BE2C (cell line): Measurements from ENCODE around the gene SLC22A2.

Experiments
- DNase-seq: peaks from one replicate; pipeline ENCODE4 v3.0.0-alpha.2; 2020
- H3K27me3 ChIP-seq: fragments of 250-450 bp; sonication (Bioruptor Pico); 2 replicates; pipeline ENCODE4 v1.5.1; 2020; ENCODE audit warnings: mild to moderate bottlenecking
- H3K36me3 ChIP-seq: fragments of 250-450 bp; sonication (Bioruptor Pico); 2 replicates; pipeline ENCODE4 v1.5.1; 2020; ENCODE audit warnings: mild to moderate bottlenecking
- H3K4me1 ChIP-seq: fragments of 250-450 bp; sonication (Bioruptor Pico); 2 replicates; pipeline ENCODE4 v1.5.1; 2020
- H3K4me3 ChIP-seq: 2 replicates; pipeline ENCODE4 v1.5.1; 2011; ENCODE audit warnings: low read depth, low read length
- H3K9me3 ChIP-seq: fragments of 250-450 bp; sonication (Bioruptor Pico); 2 replicates; pipeline ENCODE4 v1.5.1; 2020
- CTCF ChIP-seq: IDR thresholded peaks from 2 replicates; pipeline ENCODE4 v1.5.1; 2012; ENCODE audit warnings: mild to moderate bottlenecking, low read depth, low read length

Gene SLC22A2

GRCh38 chr6:160178271-160178670 lies 80.3 kb downstream of the SLC22A2 start:
- H3K4me3 ChIP-seq, result no peak overlapping the region
- no peak for TF ChIP-seq CTCF
- H3K36me3 ChIP-seq, result no peaks in the 10 kb centered on the region
- no peaks in the 10 kb centered on the region for H3K4me1 ChIP-seq
- no peaks in the 10 kb centered on the region for H3K9me3 ChIP-seq
- H3K27me3 ChIP-seq, result no peaks in the 10 kb centered on the region
- no peak for DNase-seq

- Histone ChIP-seq H3K36me3 (no peaks in the 10 kb centered on the region), H3K27me3 (no peaks in the 10 kb centered on the region), H3K9me3 (no peaks in the 10 kb centered on the region), H3K4me1 (no peaks in the 10 kb centered on the region), H3K4me3 (no peak overlapping the region)
- DNase-seq, result no peak
- no peak for TF ChIP-seq CTCF
Observed at GRCh38 chr6:160177220-160177619, 81.4 kb downstream of the SLC22A2 start.

GRCh38 chr6:160174681-160175080 lies 83.9 kb downstream of the SLC22A2 start:
- no peak for DNase-seq
- Histone ChIP-seq H3K9me3 (no peaks in the 10 kb centered on the region), H3K4me1 (no peaks in the 10 kb centered on the region), H3K4me3 (no peak overlapping the region), H3K36me3 (no peaks in the 10 kb centered on the region), H3K27me3 (no peaks in the 10 kb centered on the region)
- TF ChIP-seq CTCF, result no peak

- no peak for DNase-seq
- no peaks in the 10 kb centered on the region for H3K27me3 ChIP-seq
- no peak for TF ChIP-seq CTCF
- no peak overlapping the region for H3K4me3 ChIP-seq
- no peaks in the 10 kb centered on the region for H3K4me1 ChIP-seq
- no peaks in the 10 kb centered on the region for H3K36me3 ChIP-seq
- no peaks in the 10 kb centered on the region for H3K9me3 ChIP-seq
Observed at GRCh38 chr6:160173806-160174527, 84.7 kb downstream of the SLC22A2 start.

- TF ChIP-seq CTCF, result no peak
- Histone ChIP-seq H3K4me3 (no peak overlapping the region), H3K27me3 (no peaks in the 10 kb centered on the region), H3K36me3 (no peaks in the 10 kb centered on the region), H3K4me1 (no peaks in the 10 kb centered on the region), H3K9me3 (no peaks in the 10 kb centered on the region)
- DNase-seq, result no peak
Observed at GRCh38 chr6:160172704-160173103, 85.9 kb downstream of the SLC22A2 start.

GRCh38 chr6:160170018-160170680 lies 88.5 kb downstream of the SLC22A2 start:
- Histone ChIP-seq H3K4me1 (no peaks in the 10 kb centered on the region), H3K36me3 (no peaks in the 10 kb centered on the region), H3K9me3 (no peaks in the 10 kb centered on the region), H3K4me3 (no peak overlapping the region), H3K27me3 (no peaks in the 10 kb centered on the region)
- no peak for DNase-seq
- TF ChIP-seq CTCF, result no peak
